Mammary epithelial cell (primary cell): ENCODE results near the gene ACTBL2.

ENCODE experiments used
- CTCF ChIP-seq, 2 donors: IDR thresholded peaks in 1 of 2; conservative IDR thresholded peaks in 1 of 2; 2 replicates each; pipeline ENCODE4 v1.5.1; 2011 to 2012; ENCODE audit warnings: inconsistent platforms in 2 of 2, low read length in 2 of 2, mild to moderate bottlenecking in 2 of 2, control low read depth in 1 of 2, low read depth in 1 of 2; ENCODE audit not compliant: insufficient read depth in 1 of 2; ENCODE audit errors: extremely low read depth in 1 of 2
- EZH2 ChIP-seq: IDR thresholded peaks from 2 replicates; pipeline ENCODE4 v1.6.1; 2012; ENCODE audit warnings: low read length, inconsistent platforms, borderline replicate concordance

GRCh38 chr5:57493034-57493433 is 10.4 kb upstream of the ACTBL2 start:
- TF ChIP-seq CTCF (conservative IDR thresholded peaks at IDR 0.05 in 1 of 2, IDR thresholded peaks at IDR 0.05 in 1 of 2; ENCODE audit: extremely low read depth in 1 of 2, insufficient read depth in 1 of 2, low read depth in 1 of 2, low read length in 2 of 2) (no peak), EZH2 (no peak)
